ENCODE measurements around the gene CACNA1I.

- no peak for TF ChIP-seq CTCF (IDR thresholded peaks at IDR 0.05)
- TF ChIP-seq POLR2A (IDR thresholded peaks at IDR 0.05), result no peak
These were observed 168.2 kb downstream of the CACNA1I start for GRCh38 chr22:39738746-39739145.

Measured in sigmoid colon (tissue), 3 donors.